Kidney epithelial cell (primary cell): ENCODE measurements around the gene RNMT. TPM values are rescaled to one million over a fixed set of nuclear protein-coding genes. Genes with fewer than 3 reads are reported as not detected.
A peak's percentile ranks its signal among the peaks of the same experiment; 100 is the strongest.

Experiments
- DNase-seq: peaks from one replicate; pipeline ENCODE4 v3.0.0-alpha.2; 2010; ENCODE audit warnings: low read depth
- H3K27me3 ChIP-seq: 2 replicates; pipeline ENCODE4 v1.6.0; 2011; ENCODE audit warnings: low read length; ENCODE audit not compliant: control insufficient read depth, insufficient read depth
- H3K36me3 ChIP-seq: 2 replicates; pipeline ENCODE4 v1.5.1; 2011; ENCODE audit warnings: low read length; ENCODE audit not compliant: control insufficient read depth, insufficient read depth
- H3K4me3 ChIP-seq: 2 replicates; pipeline ENCODE4 v1.5.1; 2011; ENCODE audit warnings: low read depth, mild to moderate bottlenecking, control low read depth, low read length
- total RNA-seq: library from RNA; depleted of rRNA; stranded (reverse); fragments of >200 nt; gene quantifications from 2 replicates; pipeline ENCODE4 v1.2.3, GENCODE V29; 2015
- TF ChIP-seq, protein P1 (sequence below): IDR thresholded peaks from 2 replicates; pipeline ENCODE4 v1.5.1; 2011; ENCODE audit warnings: mild to moderate bottlenecking, moderate library complexity, low read length, control low read depth, inconsistent platforms; ENCODE audit not compliant: insufficient read depth, poor library complexity, severe bottlenecking

RNMT gene
- total RNA-seq, 1 donor from 2014 or later = 46.3 TPM

- H3K36me3 ChIP-seq = no peaks in the 10 kb centered on the region
- no peak for DNase-seq
- TF ChIP-seq, protein P1, sequence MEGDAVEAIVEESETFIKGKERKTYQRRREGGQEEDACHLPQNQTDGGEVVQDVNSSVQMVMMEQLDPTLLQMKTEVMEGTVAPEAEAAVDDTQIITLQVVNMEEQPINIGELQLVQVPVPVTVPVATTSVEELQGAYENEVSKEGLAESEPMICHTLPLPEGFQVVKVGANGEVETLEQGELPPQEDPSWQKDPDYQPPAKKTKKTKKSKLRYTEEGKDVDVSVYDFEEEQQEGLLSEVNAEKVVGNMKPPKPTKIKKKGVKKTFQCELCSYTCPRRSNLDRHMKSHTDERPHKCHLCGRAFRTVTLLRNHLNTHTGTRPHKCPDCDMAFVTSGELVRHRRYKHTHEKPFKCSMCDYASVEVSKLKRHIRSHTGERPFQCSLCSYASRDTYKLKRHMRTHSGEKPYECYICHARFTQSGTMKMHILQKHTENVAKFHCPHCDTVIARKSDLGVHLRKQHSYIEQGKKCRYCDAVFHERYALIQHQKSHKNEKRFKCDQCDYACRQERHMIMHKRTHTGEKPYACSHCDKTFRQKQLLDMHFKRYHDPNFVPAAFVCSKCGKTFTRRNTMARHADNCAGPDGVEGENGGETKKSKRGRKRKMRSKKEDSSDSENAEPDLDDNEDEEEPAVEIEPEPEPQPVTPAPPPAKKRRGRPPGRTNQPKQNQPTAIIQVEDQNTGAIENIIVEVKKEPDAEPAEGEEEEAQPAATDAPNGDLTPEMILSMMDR = no peak
- H3K27me3 ChIP-seq = no peaks in the 10 kb centered on the region
- H3K4me3 ChIP-seq = no peak overlapping the region
These were observed 29.5 kb upstream of the RNMT start for GRCh38 chr18:13696961-13697360.

DNA sequence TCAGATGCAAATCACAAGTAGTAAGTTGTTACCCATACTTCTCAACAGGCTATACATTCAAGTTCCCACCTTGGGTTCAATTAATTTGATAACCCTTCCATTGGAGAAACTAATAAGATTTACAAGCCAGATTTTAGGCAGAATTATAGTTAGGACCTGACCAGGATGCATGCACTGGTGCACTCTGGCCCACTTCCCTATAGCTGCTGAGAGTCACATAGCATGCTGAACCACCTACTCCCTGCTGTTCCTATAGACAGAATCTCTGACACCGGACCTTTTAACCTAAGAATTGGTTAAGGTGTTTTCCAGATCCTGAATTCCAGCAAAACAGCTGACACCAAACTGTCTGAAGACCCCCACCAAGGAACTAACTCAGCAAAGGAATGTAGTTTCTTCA lies 26.3 kb upstream of the RNMT start:
- no peak for DNase-seq
- no peak overlapping the region for H3K4me3 ChIP-seq
- H3K27me3 ChIP-seq = no peaks in the 10 kb centered on the region
- no peaks in the 10 kb centered on the region for H3K36me3 ChIP-seq
- TF ChIP-seq, protein P1 = no peak

DNA sequence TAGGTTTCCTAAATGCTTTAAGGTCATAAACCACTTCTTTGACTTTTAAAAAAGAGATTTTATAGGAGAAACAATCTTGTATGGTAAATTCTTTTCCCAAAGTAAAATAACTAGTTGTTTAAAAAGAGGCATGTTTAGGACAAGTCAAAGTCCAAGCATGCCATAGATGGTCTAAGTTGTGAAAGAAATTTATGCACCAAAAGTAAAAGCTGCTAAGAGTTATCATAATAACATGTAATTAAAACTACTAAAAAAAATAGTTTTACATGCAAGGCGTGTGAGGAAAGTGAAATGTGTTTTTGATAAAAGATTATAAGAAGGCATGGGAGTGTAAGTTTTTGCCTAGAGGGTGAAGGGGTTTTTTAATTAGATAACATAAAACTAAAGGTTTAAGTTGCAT lies 22.6 kb upstream of the RNMT start:
- H3K36me3 ChIP-seq = no peaks in the 10 kb centered on the region
- no peak for DNase-seq
- H3K27me3 ChIP-seq = no peaks in the 10 kb centered on the region
- no peak overlapping the region for H3K4me3 ChIP-seq
- TF ChIP-seq, protein P1 = no peak

- H3K27me3 ChIP-seq = no peaks in the 10 kb centered on the region
- no peaks in the 10 kb centered on the region for H3K36me3 ChIP-seq
- TF ChIP-seq, protein P1 = no peak
- H3K4me3 ChIP-seq = no peak overlapping the region
- peak; percentile 60 for DNase-seq
These were observed 16.1 kb upstream of the RNMT start for GRCh38 chr18:13710414-13710831.

DNA sequence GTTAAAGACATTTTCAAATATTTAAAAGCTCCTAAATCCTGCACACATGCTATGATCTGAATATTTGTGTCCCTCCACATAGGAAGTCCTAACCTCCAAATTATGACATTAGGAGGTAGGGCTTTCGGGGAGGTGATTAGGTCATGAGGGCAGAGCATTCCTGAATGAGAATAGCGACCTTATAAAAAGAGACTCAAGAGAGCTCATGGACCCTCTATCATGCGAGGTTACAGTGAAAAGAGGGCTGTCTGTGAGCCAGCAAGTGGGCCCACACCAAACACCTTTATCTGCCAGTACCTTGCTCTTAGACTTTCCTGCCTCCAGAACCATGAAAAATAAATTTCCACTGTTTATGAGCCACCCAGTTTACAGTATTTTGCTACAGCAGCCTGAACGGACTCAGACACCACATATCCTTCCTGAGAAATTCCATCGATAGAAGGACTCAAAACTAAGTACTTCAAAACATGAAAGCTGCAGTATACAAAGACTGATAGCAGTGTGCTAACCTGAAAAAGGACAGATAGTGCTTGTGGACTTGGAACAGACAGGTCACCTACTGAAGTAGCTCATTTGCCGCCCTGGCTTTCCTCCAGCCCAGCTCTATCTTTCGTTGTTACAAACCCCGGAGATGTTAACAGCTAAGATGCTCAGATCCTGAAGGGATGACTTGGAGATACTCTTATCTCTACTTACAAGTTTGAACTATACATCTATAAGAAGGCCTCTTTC lies 13.9 kb upstream of the RNMT start:
- TF ChIP-seq, protein P1 = no peak

GRCh38 chr18:13713455-13714055 lies 12.9 kb upstream of the RNMT start:
- DNase-seq = no peak
- no peaks in the 10 kb centered on the region for H3K27me3 ChIP-seq
- no peak overlapping the region for H3K4me3 ChIP-seq
- no peaks in the 10 kb centered on the region for H3K36me3 ChIP-seq
- TF ChIP-seq, protein P1 = no peak

More for the DNA sequence above, 13.9 kb upstream of the RNMT start:
- Histone ChIP-seq H3K4me3 (no peak overlapping the region), H3K36me3 (no peaks in the 10 kb centered on the region), H3K27me3 (no peaks in the 10 kb centered on the region)
- DNase-seq = no peak
